T-helper 1 cell treated with Interleukin-12 subunit alpha and Interleukin-12 subunit beta and Interleukin-4 antibody, amounts not matched to agents 30 μg/mL and 1 μg/mL, for 36 hours (primary cell): ENCODE results near the gene CCNB1.
"Not testable (repeated sequence)": the region's sequence is repeated elsewhere in the genome, so short reads cannot be mapped to it uniquely, and the experiment has no call there.

ENCODE experiments used
- H3K27ac Mint-ChIP-seq: one replicate; pipeline ENCODE4 v1.8.0; 2021; ENCODE audit warnings: mild to moderate bottlenecking, mixed read lengths
- H3K27me3 Mint-ChIP-seq: one replicate; pipeline ENCODE4 v1.8.0; 2021; ENCODE audit warnings: low read depth, mixed read lengths
- H3K36me3 Mint-ChIP-seq: one replicate; pipeline ENCODE4 v1.8.0; 2021; ENCODE audit warnings: low read depth, mixed read lengths
- H3K4me1 Mint-ChIP-seq: one replicate; pipeline ENCODE4 v1.8.0; 2021; ENCODE audit warnings: low read depth, mixed read lengths
- H3K4me3 Mint-ChIP-seq: one replicate; pipeline ENCODE4 v1.8.0; 2021; ENCODE audit warnings: mild to moderate bottlenecking, moderate library complexity, mixed read lengths
- H3K9me3 Mint-ChIP-seq: one replicate; pipeline ENCODE4 v1.8.0; 2021; ENCODE audit warnings: mixed read lengths

The CCNB1 gene

GRCh38 chr5:69166686-69167492, at the start of gene CCNB1:
Gene CCNB1 (plus strand): TSS chr5:69167150. CDS start chr5:69167263, 113 bp downstream.
- no peaks in the 10 kb centered on the region for H3K27me3 Mint-ChIP-seq
- peak within 1 kb of the TSS; percentile 93 for H3K4me3 Mint-ChIP-seq
- H3K36me3 Mint-ChIP-seq, result peaks cover 23% of the 10 kb centered on the region
- peak within 1 kb of the TSS; percentile 87 for H3K27ac Mint-ChIP-seq
- no peaks in the 10 kb centered on the region for H3K9me3 Mint-ChIP-seq
- H3K4me1 Mint-ChIP-seq, result peaks cover 40% of the 10 kb centered on the region

- Mint-ChIP-seq H3K36me3 (peaks cover 23% of the 10 kb centered on the region), H3K4me3 (no peak overlapping the region), H3K9me3 (no peaks in the 10 kb centered on the region), H3K27ac (no peak overlapping the region), H3K27me3 (no peaks in the 10 kb centered on the region), H3K4me1 (no peaks in the 10 kb centered on the region)
Observed at GRCh38 chr5:69129413-69129812, 37.5 kb upstream of the CCNB1 start.

DNA sequence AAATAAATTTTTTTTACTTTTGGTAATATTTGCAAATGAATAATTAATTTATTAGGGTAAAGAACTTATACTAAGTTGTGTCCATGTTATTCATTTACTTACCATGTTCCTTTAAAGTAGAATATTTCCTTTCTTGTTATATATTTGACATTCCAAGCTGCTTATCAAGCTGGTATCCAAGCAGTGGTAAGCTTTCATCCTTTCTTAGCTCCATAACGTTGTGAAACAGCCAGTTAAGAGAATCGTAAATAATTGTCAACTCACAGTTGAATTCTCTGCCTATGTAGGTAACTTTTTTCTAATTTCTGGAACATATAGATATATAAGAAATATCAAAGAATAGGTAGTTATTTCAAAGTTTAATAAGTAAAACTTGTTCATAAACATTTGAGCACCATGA, 36.7 kb upstream of the CCNB1 start:
- peaks cover 23% of the 10 kb centered on the region for H3K36me3 Mint-ChIP-seq
- no peaks in the 10 kb centered on the region for H3K27me3 Mint-ChIP-seq
- no peak overlapping the region for H3K27ac Mint-ChIP-seq
- H3K4me1 Mint-ChIP-seq, result no peaks in the 10 kb centered on the region
- H3K9me3 Mint-ChIP-seq, result no peaks in the 10 kb centered on the region
- H3K4me3 Mint-ChIP-seq, result no peak overlapping the region

DNA sequence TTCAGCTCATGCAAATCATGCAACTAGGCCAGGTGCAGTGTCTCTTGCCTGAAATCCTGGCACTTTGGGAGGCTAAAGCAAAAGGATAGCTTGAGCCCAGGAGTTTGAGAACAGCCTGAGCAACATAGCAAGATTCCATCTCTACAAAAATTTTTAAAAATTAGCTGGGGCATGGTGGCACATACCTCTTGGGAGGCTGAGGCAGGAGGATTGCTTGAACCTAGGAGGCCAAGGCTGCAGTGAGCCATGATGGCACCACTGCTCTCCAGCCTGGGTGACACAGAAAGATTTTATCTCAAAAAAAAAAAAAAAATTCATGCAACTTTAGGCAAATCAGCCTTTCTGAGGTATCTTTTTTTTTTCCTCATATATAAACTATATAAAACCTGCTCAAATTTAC, 35.6 kb upstream of the CCNB1 start:
- peaks cover 21% of the 10 kb centered on the region for H3K36me3 Mint-ChIP-seq
- H3K27ac Mint-ChIP-seq, result no peak overlapping the region

DNA sequence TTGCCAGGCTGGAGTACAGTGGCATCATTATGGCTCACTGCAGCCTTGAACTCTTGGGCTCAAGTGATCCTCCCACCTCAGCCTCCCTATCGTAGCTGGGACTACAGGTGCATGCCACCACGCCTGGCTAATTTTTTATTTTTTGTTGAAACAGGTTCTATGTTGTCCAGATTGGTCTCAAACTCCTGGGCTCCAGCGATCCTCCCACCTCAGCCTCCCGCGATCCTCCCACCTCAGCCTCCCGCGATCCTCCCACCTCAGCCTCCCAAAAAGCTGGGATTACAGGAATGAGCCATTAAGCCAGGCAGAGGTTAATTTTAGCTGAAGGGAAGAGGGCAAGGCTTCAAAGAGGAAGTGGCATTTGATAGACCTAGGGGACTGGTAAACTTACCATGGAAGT, 32.8 kb upstream of the CCNB1 start:
- peaks cover 8% of the 10 kb centered on the region for H3K36me3 Mint-ChIP-seq
- no peak overlapping the region for H3K27ac Mint-ChIP-seq
- H3K4me1 Mint-ChIP-seq, result no peaks in the 10 kb centered on the region

More for the DNA sequence above, 35.6 kb upstream of the CCNB1 start:
- no peaks in the 10 kb centered on the region for H3K27me3 Mint-ChIP-seq
- H3K4me1 Mint-ChIP-seq, result no peaks in the 10 kb centered on the region
- no peak overlapping the region for H3K4me3 Mint-ChIP-seq
- H3K9me3 Mint-ChIP-seq, result no peaks in the 10 kb centered on the region

GRCh38 chr5:69136293-69136692, 30.7 kb upstream of the CCNB1 start:
- Mint-ChIP-seq H3K4me1 (no peaks in the 10 kb centered on the region), H3K27me3 (no peaks in the 10 kb centered on the region), H3K9me3 (peaks cover 13% of the 10 kb centered on the region), H3K4me3 (no peak overlapping the region), H3K36me3 (peaks cover 7% of the 10 kb centered on the region), H3K27ac (no peak overlapping the region)

More for the DNA sequence above, 32.8 kb upstream of the CCNB1 start:
- H3K4me3 Mint-ChIP-seq, result no peak overlapping the region
- H3K9me3 Mint-ChIP-seq, result no peaks in the 10 kb centered on the region
- no peaks in the 10 kb centered on the region for H3K27me3 Mint-ChIP-seq

- H3K27me3 Mint-ChIP-seq, H3K27ac Mint-ChIP-seq, H3K36me3 Mint-ChIP-seq, H3K4me1 Mint-ChIP-seq, H3K4me3 Mint-ChIP-seq: not testable (repeated sequence)
- peaks cover 15% of the 10 kb centered on the region for H3K9me3 Mint-ChIP-seq
Observed at GRCh38 chr5:69137208-69137607, 29.7 kb upstream of the CCNB1 start.

- no peaks in the 10 kb centered on the region for H3K4me1 Mint-ChIP-seq
- no peaks in the 10 kb centered on the region for H3K27me3 Mint-ChIP-seq
- H3K4me3 Mint-ChIP-seq, result no peak overlapping the region
- no peak overlapping the region for H3K27ac Mint-ChIP-seq
- H3K36me3 Mint-ChIP-seq, result peaks cover 7% of the 10 kb centered on the region
- peaks cover 17% of the 10 kb centered on the region for H3K9me3 Mint-ChIP-seq
Observed at GRCh38 chr5:69137807-69138206, 29.1 kb upstream of the CCNB1 start.

DNA sequence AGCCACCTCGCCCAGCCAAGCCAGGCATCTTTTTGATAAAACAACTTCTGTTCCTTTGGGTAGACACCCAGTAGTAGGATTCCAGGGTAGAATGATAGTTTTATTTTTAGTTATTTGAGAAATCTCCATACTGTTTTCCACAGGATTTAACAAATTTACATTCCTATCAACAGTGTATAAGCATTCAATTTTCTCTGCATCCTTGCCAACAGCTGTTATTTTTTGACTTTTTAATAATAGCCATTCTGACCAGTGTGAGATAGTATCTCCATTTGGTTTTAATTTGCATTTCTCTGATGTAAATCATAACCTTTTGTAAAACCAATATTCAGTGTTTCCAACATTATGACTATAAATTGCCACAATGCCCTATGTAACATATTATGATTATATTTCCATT, 28.2 kb upstream of the CCNB1 start:
- no peak overlapping the region for H3K4me3 Mint-ChIP-seq

GRCh38 chr5:69140239-69140638, 26.7 kb upstream of the CCNB1 start:
- not testable (repeated sequence) for H3K27me3 Mint-ChIP-seq, H3K4me1 Mint-ChIP-seq, H3K36me3 Mint-ChIP-seq, H3K27ac Mint-ChIP-seq, H3K4me3 Mint-ChIP-seq
- H3K9me3 Mint-ChIP-seq, result peaks cover 17% of the 10 kb centered on the region

More for the DNA sequence above, 28.2 kb upstream of the CCNB1 start:
- H3K9me3 Mint-ChIP-seq, result peaks cover 17% of the 10 kb centered on the region
- H3K4me1 Mint-ChIP-seq, result no peaks in the 10 kb centered on the region
- no peaks in the 10 kb centered on the region for H3K27me3 Mint-ChIP-seq
- no peak overlapping the region for H3K27ac Mint-ChIP-seq
- peaks cover 2% of the 10 kb centered on the region for H3K36me3 Mint-ChIP-seq

GRCh38 chr5:69140827-69141226, 26.1 kb upstream of the CCNB1 start:
- H3K4me1 Mint-ChIP-seq, result no peaks in the 10 kb centered on the region
- no peak overlapping the region for H3K27ac Mint-ChIP-seq
- no peak overlapping the region for H3K4me3 Mint-ChIP-seq
- H3K27me3 Mint-ChIP-seq, result no peaks in the 10 kb centered on the region
- H3K9me3 Mint-ChIP-seq, result peaks cover 17% of the 10 kb centered on the region
- peaks cover 1% of the 10 kb centered on the region for H3K36me3 Mint-ChIP-seq

GRCh38 chr5:69148576-69148975, 18.4 kb upstream of the CCNB1 start:
- not testable (repeated sequence) for H3K9me3 Mint-ChIP-seq, H3K36me3 Mint-ChIP-seq, H3K4me3 Mint-ChIP-seq, H3K4me1 Mint-ChIP-seq, H3K27ac Mint-ChIP-seq, H3K27me3 Mint-ChIP-seq

DNA sequence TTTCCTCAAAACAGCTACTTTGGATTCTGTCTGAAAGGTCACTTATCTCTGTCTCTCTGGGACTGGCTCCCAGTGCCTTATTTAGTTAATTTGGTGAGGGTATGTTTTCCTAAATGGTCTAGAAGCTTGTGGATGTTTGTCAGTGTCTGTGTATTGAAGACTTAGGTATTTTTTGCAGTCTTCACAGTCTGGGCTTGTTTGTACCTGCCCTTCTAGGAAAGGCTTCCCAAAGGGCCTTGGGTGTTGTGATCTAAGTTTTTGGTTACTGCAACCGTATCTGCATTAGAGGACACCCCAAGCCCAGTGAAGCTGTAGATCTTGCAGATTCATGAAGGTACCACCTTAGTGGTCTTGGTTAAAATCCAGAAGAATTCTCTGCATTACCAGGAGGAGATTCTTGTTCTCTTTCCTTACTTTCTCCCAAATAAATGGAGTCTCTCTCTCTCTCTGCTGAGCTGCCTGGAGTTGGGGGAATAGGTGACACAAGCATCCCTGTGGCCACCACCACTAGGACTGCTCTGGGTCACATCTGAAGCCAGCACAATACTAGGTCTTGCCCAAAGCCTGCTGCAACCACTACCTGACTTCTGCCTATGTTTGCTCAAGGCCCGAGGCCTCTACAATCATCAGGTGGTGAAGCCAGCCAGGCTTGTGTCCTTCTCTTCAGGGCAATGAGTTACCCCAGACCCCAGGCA, 17.8 kb upstream of the CCNB1 start:
- no peaks in the 10 kb centered on the region for H3K27me3 Mint-ChIP-seq
- H3K27ac Mint-ChIP-seq, result no peak overlapping the region
- no peaks in the 10 kb centered on the region for H3K4me1 Mint-ChIP-seq
- H3K36me3 Mint-ChIP-seq, result no peaks in the 10 kb centered on the region
- H3K9me3 Mint-ChIP-seq, result no peaks in the 10 kb centered on the region
- no peak overlapping the region for H3K4me3 Mint-ChIP-seq

DNA sequence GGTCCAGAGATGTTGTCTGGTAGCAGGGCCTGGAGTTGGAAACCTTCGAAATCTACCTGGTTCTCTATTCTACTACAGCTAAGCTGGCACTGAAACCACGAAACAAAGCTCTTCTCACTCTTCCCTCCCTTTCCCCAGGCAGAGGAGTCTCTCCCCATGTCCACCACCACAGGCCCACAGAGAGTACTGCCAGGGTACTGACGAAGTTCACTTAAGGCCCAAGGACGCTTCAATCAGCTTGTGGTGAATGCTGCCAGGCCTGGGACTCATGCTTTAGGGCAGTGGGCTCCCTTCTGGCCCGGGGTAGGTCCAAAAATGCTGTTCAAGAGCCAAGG, 17.3 kb upstream of the CCNB1 start:
- Mint-ChIP-seq H3K27ac (no peak overlapping the region), H3K9me3 (no peaks in the 10 kb centered on the region), H3K27me3 (no peaks in the 10 kb centered on the region), H3K4me1 (no peaks in the 10 kb centered on the region), H3K36me3 (no peaks in the 10 kb centered on the region), H3K4me3 (no peak overlapping the region)

DNA sequence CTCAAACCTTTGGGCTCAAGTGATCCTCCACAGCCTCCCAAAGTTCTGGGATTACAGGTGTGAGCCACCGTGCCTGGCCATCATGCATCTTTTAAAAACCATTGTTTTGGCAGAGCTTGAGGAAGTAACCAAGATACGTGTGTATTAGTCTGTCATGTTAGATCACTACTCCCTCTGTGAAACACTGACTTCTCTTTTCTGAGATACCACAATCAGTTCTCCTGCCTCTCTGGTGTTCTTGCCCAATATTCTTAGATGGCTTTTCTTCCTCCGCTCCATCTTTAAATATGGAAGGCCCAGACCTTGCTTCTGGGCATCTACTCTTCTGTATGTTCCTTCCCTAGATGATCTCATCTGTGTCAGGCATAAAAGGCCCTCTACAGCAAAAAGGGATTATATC, 14.2 kb upstream of the CCNB1 start:
- no peaks in the 10 kb centered on the region for H3K36me3 Mint-ChIP-seq
- H3K27ac Mint-ChIP-seq, result no peak overlapping the region
- no peaks in the 10 kb centered on the region for H3K9me3 Mint-ChIP-seq
- H3K27me3 Mint-ChIP-seq, result no peaks in the 10 kb centered on the region
- H3K4me1 Mint-ChIP-seq, result no peaks in the 10 kb centered on the region
- H3K4me3 Mint-ChIP-seq, result no peak overlapping the region
